Testis (tissue), 5 donors: Measurements from ENCODE around the gene PLAAT3. TPM values are rescaled to one million over a fixed set of nuclear protein-coding genes. Genes with fewer than 3 reads are reported as not detected.

ENCODE experiments used
- DNase-seq: peaks from one replicate; pipeline ENCODE4 v3.0.0-alpha.2; 2019
- H3K27ac ChIP-seq, 2 donors: fragments of 200-600 bp; sonication (generic); one replicate each; pipeline ENCODE4 v1.5.1; 2019
- H3K27me3 ChIP-seq: fragments of 200-600 bp; sonication (generic); one replicate; pipeline ENCODE4 v1.5.1; 2019
- H3K36me3 ChIP-seq: fragments of 200-600 bp; sonication (generic); one replicate; pipeline ENCODE4 v1.5.1; 2017; ENCODE audit warnings: low read depth; ENCODE audit errors: missing control alignments
- H3K4me1 ChIP-seq: fragments of 200-600 bp; sonication (generic); one replicate; pipeline ENCODE4 v1.5.1; 2019
- H3K4me3 ChIP-seq, 2 donors: fragments of 200-600 bp; sonication (generic); one replicate each; pipeline ENCODE4 v1.5.1; 2017 to 2019
- H3K9me3 ChIP-seq: fragments of 200-600 bp; sonication (generic); one replicate; pipeline ENCODE4 v1.5.1; 2017
- CTCF ChIP-seq, 3 experiments: fragments of 450-650 bp in 2 of 3; fragments of 200-600 bp in 1 of 3; sonication (generic) in 1 of 3; IDR thresholded peaks; one replicate each; pipeline ENCODE4 v1.5.1; 2016 to 2019; ENCODE audit warnings: antibody characterized with exemption in 3 of 3, mild to moderate bottlenecking in 2 of 3, moderate library complexity in 1 of 3
- POLR2A ChIP-seq: fragments of 450-650 bp; IDR thresholded peaks from one replicate; pipeline ENCODE4 v1.6.1; 2017; ENCODE audit warnings: antibody characterized with exemption, mild to moderate bottlenecking, moderate library complexity
- WGBS, 2 donors: methylation state at CpG; one replicate each; pipeline ENCODE4 v1.1.5; 2018; 5-methylcytosine and 5-hydroxymethylcytosine counted together
- intact Hi-C: fragments of 100-400 bp; cut with DNase I; formaldehyde crosslinking; loops from one replicate; pipeline ENCODE4 v1.15.1; 2023; ENCODE audit warnings: low total_unique reads
- long read RNA-seq, 2 donors: transcript quantifications; one replicate each; lab custom pipeline, GENCODE V29; 2026
- polyA plus RNA-seq: library from polyadenylated mRNA; stranded (reverse); fragments of 350-450 nt; fragmentation: Illumina TruSeq; extraction: RNeasy Lipid Tissue Mini Kit (QIAGEN cat#74804); gene quantifications from one replicate; pipeline ENCODE4 v1.2.3, GENCODE V29; 2014; ENCODE audit warnings: low read depth, low replicate concordance; ENCODE audit not compliant: insufficient read depth
- total RNA-seq, 2 donors: library from RNA; depleted of rRNA; stranded (reverse); fragments of >200 nt; gene quantifications; one replicate each; pipeline ENCODE4 v1.2.3, GENCODE V29; 2016

The PLAAT3 gene
- total RNA-seq: 100 to 1,000 TPM; 136 to 147 TPM
- polyA plus RNA-seq: 301 TPM
- long read RNA-seq, donor 1, transcript PLA2G16-201 (4 exons, 2,594 nt): major isoform, 35 of 63 reads
- long read RNA-seq, donor 1, transcript PLA2G16-203 (5 exons, 1,099 nt): minor isoform, 28 of 63 reads
- long read RNA-seq, donor 1, partial matches to known transcripts: 0 of 63 reads
- long read RNA-seq, donor 1, other reads (novel, unspliced or antisense): 0 of 63 reads
- long read RNA-seq, donor 2, transcript PLA2G16-203 (5 exons, 1,099 nt): major isoform, 22 of 42 reads
- long read RNA-seq, donor 2, transcript PLA2G16-201 (4 exons, 2,594 nt): minor isoform, 20 of 42 reads
- long read RNA-seq, donor 2, partial matches to known transcripts: 0 of 42 reads
- long read RNA-seq, donor 2, other reads (novel, unspliced or antisense): 0 of 42 reads

DNA sequence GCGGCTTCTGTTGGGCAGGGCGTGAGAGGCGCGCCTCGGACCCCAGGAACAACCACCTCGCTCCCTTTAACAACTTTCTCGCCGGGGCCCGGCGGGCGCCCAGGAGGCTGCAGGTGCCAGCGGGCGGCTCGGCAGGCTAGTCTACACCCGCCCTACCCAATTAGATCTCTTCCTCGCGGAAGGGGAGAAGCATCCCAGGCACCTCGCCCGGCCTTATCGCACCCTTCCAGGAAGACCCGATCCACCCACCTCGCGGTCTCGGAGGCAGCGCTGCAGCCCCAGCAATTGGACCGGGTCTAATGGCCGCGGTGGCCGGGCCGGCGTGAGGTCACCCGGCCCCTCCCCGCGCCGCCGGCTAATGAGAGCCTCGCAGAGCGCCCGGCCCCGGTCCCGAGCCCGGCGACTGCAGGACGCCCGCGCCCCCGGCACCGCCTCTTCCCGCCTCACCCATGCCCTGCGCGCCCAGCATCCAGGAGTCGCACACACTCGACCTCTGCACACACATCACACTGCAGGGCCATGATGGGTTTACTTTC, at the start of gene PLAAT3:
TSS of gene PLAAT3 (minus strand) at position 298 of the 536 bp plus-strand sequence. CDS start 419 bp downstream, outside the sequence.
- peak; percentile 89 for DNase-seq
- intact Hi-C loops: no loop called here

GRCh38 chr11:63663809-63664208, 49.6 kb upstream of the PLAAT3 start:
- H3K9me3 ChIP-seq: no peaks in the 10 kb centered on the region
- no peak for DNase-seq
- H3K36me3 ChIP-seq: no peaks in the 10 kb centered on the region
- 0% methylated on average over 1 of the region's 1 CpG for WGBS, 2 donors
- peaks cover 7% of the 10 kb centered on the region for H3K4me1 ChIP-seq
- no peak overlapping the region for H3K27ac ChIP-seq
- intact Hi-C loops: no loop called here
- no peak for TF ChIP-seq CTCF (IDR thresholded peaks at IDR 0.05)
- no peak for TF ChIP-seq POLR2A
- no peak overlapping the region for H3K4me3 ChIP-seq
- H3K27me3 ChIP-seq: no peaks in the 10 kb centered on the region

More for the DNA sequence above, at the start of gene PLAAT3:
- H3K27ac ChIP-seq: peak within 1 kb of the TSS; percentile 82 to 86
- H3K9me3 ChIP-seq: no peaks in the 10 kb centered on the region
- no peaks in the 10 kb centered on the region for H3K36me3 ChIP-seq
- H3K4me1 ChIP-seq: peaks cover 19% of the 10 kb centered on the region
- peak within 1 kb of the TSS; percentile 81 to 86 for H3K4me3 ChIP-seq
- WGBS, 2 donors: 1% methylated on average over 51 of the region's 53 CpGs; no CpG with 5 or more reads in 1 of the 2 donors
- TF ChIP-seq POLR2A (no peak), CTCF (IDR thresholded peaks at IDR 0.05) (no peak)
- H3K27me3 ChIP-seq: no peaks in the 10 kb centered on the region

GRCh38 chr11:63660972-63661371, 46.7 kb upstream of the PLAAT3 start:
- Histone ChIP-seq H3K4me3 (no peak overlapping the region), H3K4me1 (no peaks in the 10 kb centered on the region), H3K27me3 (no peaks in the 10 kb centered on the region), H3K27ac (no peak overlapping the region), H3K9me3 (no peaks in the 10 kb centered on the region), H3K36me3 (no peaks in the 10 kb centered on the region)
- WGBS, 2 donors: 90 to 93% methylated on average over 8 of the region's 8 CpGs
- DNase-seq: no peak
- intact Hi-C loops: no loop called here
- TF ChIP-seq POLR2A (no peak), CTCF (IDR thresholded peaks at IDR 0.05) (no peak)

DNA sequence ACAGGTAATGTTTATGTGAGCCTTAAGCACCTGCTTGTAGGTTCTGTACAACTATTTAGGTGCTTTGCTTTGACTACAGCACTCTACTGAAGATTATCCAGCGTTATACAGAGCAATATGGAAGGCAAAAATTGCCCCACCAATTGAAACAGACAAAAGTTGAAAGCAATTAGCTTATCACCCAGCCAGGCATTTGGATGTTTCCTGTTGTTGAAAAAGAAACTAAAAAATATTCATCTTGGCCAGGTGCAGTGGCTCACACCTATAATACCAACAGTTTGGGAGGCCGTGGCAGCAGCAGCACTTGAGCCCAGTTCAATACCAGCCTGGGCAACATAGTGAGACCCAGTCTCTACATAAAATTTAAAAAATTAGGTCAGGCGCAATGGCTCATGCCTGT, 38.4 kb upstream of the PLAAT3 start:
- Histone ChIP-seq H3K9me3 (no peaks in the 10 kb centered on the region), H3K4me1 (no peaks in the 10 kb centered on the region), H3K27ac (no peak overlapping the region), H3K36me3 (no peaks in the 10 kb centered on the region), H3K27me3 (no peaks in the 10 kb centered on the region), H3K4me3 (no peak overlapping the region)
- intact Hi-C loops: no loop called here
- no peak for TF ChIP-seq POLR2A
- no peak for TF ChIP-seq CTCF (IDR thresholded peaks at IDR 0.05)
- WGBS, 2 donors: 91 to 94% methylated on average over 3 of the region's 3 CpGs
- no peak for DNase-seq
